H4 (cell line): ENCODE data around the gene SLC6A15. TPM values are rescaled to one million over a fixed set of nuclear protein-coding genes. Genes with fewer than 3 reads are reported as not detected.

Source experiments
- total RNA-seq: library from RNA; depleted of rRNA; stranded (reverse); fragments of >200 nt; shearing (Covaris generic); gene quantifications from 2 replicates; pipeline ENCODE4 v1.2.3, GENCODE V29; 2014; rRNA removed

The SLC6A15 gene
- total RNA-seq, 1 experiment from 2014 or later: 23.4 TPM

Other genes with a start within 250 kb of the SLC6A15 start
- not detected in 2 replicates for gene TSPAN19, start 123.5 kb upstream of the SLC6A15 start, total RNA-seq
- gene LRRIQ1, start 123.6 kb upstream of the SLC6A15 start, total RNA-seq: 0.15 and 0.31 TPM in 2 replicates